GM12878 (cell line): Measurements from ENCODE around the gene P2RX7. TPM values are rescaled to one million over a fixed set of nuclear protein-coding genes. Genes with fewer than 3 reads are reported as not detected.

ENCODE experiments used
- ATAC-seq: fragments of 200-7000 bp; cut with Tn5 transposase; 3 replicates; pipeline ENCODE4 v1.9.1; 2020; ENCODE audit warnings: mild to moderate bottlenecking, moderate library complexity
- BruUV-seq: library from RNA; stranded (reverse); fragments of 400-500 nt; replicated peaks from 2 replicates; lab custom pipeline; 2021; lab: Mats Ljungman, UMichigan
- CTCF ChIA-PET: fragments of 300-600 bp; sonication (Branson Sonifier 250); formaldehyde crosslinking; extraction: SDS; loops from one replicate; lab custom pipeline; 2021; ENCODE audit warnings: inconsistent platforms; lab: Yijun Ruan, JAX
- POLR2A ChIA-PET: fragments of 350-600 bp; formaldehyde crosslinking; extraction: SDS; loops from one replicate; lab custom pipeline; 2021; ENCODE audit warnings: inconsistent platforms; lab: Charles Lee
- RAD21 ChIA-PET: fragments of 300-600 bp; sonication (Branson Sonifier 250); formaldehyde crosslinking; loops from one replicate; lab custom pipeline; 2023; ENCODE audit warnings: antibody characterized with exemption; ENCODE audit not compliant: unreplicated experiment; lab: Charles Lee
- SMC1A ChIA-PET: fragments of 300-600 bp; sonication (Branson Sonifier 250); formaldehyde crosslinking; loops from one replicate; lab custom pipeline; 2023; ENCODE audit not compliant: unreplicated experiment, uncharacterized antibody; lab: Charles Lee
- DNase-seq: peaks from one replicate; pipeline ENCODE4 v3.0.0-alpha.2; 2011; ENCODE audit warnings: low read depth, low spot score
- FAIRE-seq: peaks from 3 replicates; lab custom pipeline; 2011; peaks lifted over from hg19 to GRCh38; lab: Jason Lieb, UNC
- H2AFZ ChIP-seq: 2 replicates; pipeline ENCODE4 v1.6.0; 2011; ENCODE audit warnings: low read depth, low read length, control low read depth; ENCODE audit not compliant: control insufficient read depth
- H3K27ac ChIP-seq: 2 replicates; pipeline ENCODE4 v1.5.1; 2011; ENCODE audit warnings: control low read depth; ENCODE audit not compliant: control insufficient read depth, insufficient read depth
- H3K27me3 ChIP-seq, 2 experiments: replicated peaks in 1 of 2; 2 replicates each; pipeline versions ENCODE4 v1.6.0 to v1.6.1; 2011; ENCODE audit warnings: low read length in 1 of 2; ENCODE audit not compliant: control insufficient read depth in 2 of 2, insufficient read depth in 2 of 2
- H3K36me3 ChIP-seq, 2 experiments: 2 replicates each; pipeline ENCODE4 v1.5.1; 2011; ENCODE audit warnings: low read length in 1 of 2; ENCODE audit not compliant: control insufficient read depth in 2 of 2, insufficient read depth in 2 of 2
- H3K4me1 ChIP-seq: 2 replicates; pipeline ENCODE4 v1.6.1; 2011; ENCODE audit warnings: mild to moderate bottlenecking, low read length, moderate library complexity, mixed read lengths; ENCODE audit not compliant: control insufficient read depth, insufficient read depth
- H3K4me2 ChIP-seq: 2 replicates; pipeline ENCODE4 v1.6.0; 2011; ENCODE audit warnings: control low read depth; ENCODE audit not compliant: control insufficient read depth, insufficient read depth
- H3K4me3 ChIP-seq: fragments of 200-600 bp; sonication (generic); 2 replicates; pipeline ENCODE4 v1.5.1; 2016
- H3K79me2 ChIP-seq: 2 replicates; pipeline ENCODE4 v1.6.0; 2011; ENCODE audit warnings: low read length; ENCODE audit not compliant: control insufficient read depth, insufficient read depth
- H3K9ac ChIP-seq: 2 replicates; pipeline ENCODE4 v1.8.0; 2011; ENCODE audit warnings: low read length, control low read depth, mixed read lengths; ENCODE audit not compliant: control insufficient read depth, insufficient read depth
- H3K9me3 ChIP-seq: replicated peaks from 3 replicates; pipeline ENCODE4 v1.5.1; 2011; ENCODE audit warnings: mild to moderate bottlenecking, low read length; ENCODE audit not compliant: control insufficient read depth, insufficient read depth
- H4K20me1 ChIP-seq: 2 replicates; pipeline ENCODE4 v1.6.0; 2011; ENCODE audit not compliant: control insufficient read depth, insufficient read depth
- ASH2L ChIP-seq: fragments of 300-600, 200-600 bp; sonication (generic); IDR thresholded peaks from 2 replicates; pipeline ENCODE4 v1.6.1; 2017; ENCODE audit warnings: low read depth, mild to moderate bottlenecking, borderline replicate concordance
- HDAC2 ChIP-seq: fragments of 200-600 bp; sonication (generic); IDR thresholded peaks from 2 replicates; pipeline ENCODE4 v1.6.1; 2017
- HDGF ChIP-seq: fragments of 450-650 bp; IDR thresholded peaks from 2 replicates; pipeline ENCODE4 v1.6.1; 2016; ENCODE audit warnings: antibody characterized with exemption
- IRF5 ChIP-seq: fragments of 450-650 bp; IDR thresholded peaks from 2 replicates; pipeline ENCODE4 v1.6.1; 2017; ENCODE audit warnings: borderline replicate concordance
- KAT2A ChIP-seq: conservative IDR thresholded peaks from 2 replicates; pipeline ENCODE4 v1.6.1; 2011; ENCODE audit warnings: low read depth, low read length; ENCODE audit not compliant: control insufficient read depth
- MAX ChIP-seq: IDR thresholded peaks from 2 replicates; pipeline ENCODE4 v1.6.1; 2012; ENCODE audit warnings: low read depth, low read length, improper control_type of control experiment
- NFXL1 ChIP-seq: fragments of 450-650 bp; IDR thresholded peaks from 2 replicates; pipeline ENCODE4 v1.6.1; 2017; ENCODE audit warnings: antibody characterized with exemption, mild to moderate bottlenecking, borderline replicate concordance
- NR2F1 ChIP-seq: fragments of 450-650 bp; conservative IDR thresholded peaks from 2 replicates; pipeline ENCODE4 v1.6.1; 2017; ENCODE audit warnings: mild to moderate bottlenecking
- PML ChIP-seq: IDR thresholded peaks from 2 replicates; pipeline ENCODE4 v1.6.1; 2012; ENCODE audit warnings: low read length, inconsistent platforms
- SP1 ChIP-seq: IDR thresholded peaks from one replicate; pipeline ENCODE4 v1.6.1; 2011; ENCODE audit warnings: low read depth, low read length
- SREBF1 ChIP-seq: IDR thresholded peaks from 2 replicates; pipeline ENCODE4 v1.6.1; 2012; ENCODE audit warnings: mild to moderate bottlenecking, low read length
- TARDBP ChIP-seq: IDR thresholded peaks from 2 replicates; pipeline ENCODE4 v1.6.1; 2016; ENCODE audit warnings: borderline replicate concordance
- ZBTB11 ChIP-seq: fragments of 450-650 bp; formaldehyde crosslinking; IDR thresholded peaks from 2 replicates; pipeline ENCODE4 v1.5.0; 2022; ENCODE audit warnings: mild to moderate bottlenecking, missing genetic modification characterization
- WGBS: methylation state at CpG from one replicate; pipeline ENCODE4 v1.1.6; 2016; ENCODE audit warnings: low lambda C conversion rate; ENCODE audit not compliant: insufficient replicate concordance, insufficient coverage; ENCODE audit errors: missing lambda C conversion rate; 5-methylcytosine and 5-hydroxymethylcytosine counted together
- in situ Hi-C: fragments of 300-500 bp; cut with MboI; formaldehyde crosslinking; loops from 9 replicates; pipeline ENCODE4 v1.14.3; 2018; ENCODE audit warnings: mixed read lengths
- intact Hi-C: fragments of 100-400 bp; cut with micrococcal nuclease; formaldehyde crosslinking; loops from one replicate; pipeline ENCODE4 v1.14.2; 2022; ENCODE audit not compliant: unreplicated experiment
- polyA plus RNA-seq, 11 experiments: library from polyadenylated mRNA; depleted of rRNA in 4 of 11; unstranded in 6 of 11; stranded (reverse) in 5 of 11; fragments of >200 nt; fragmentation: Nextera tagmentation in 4 of 11; fragmentation: Illumina TruSeq in 1 of 11; extraction: Ambion mirVana in 4 of 11; extraction: Trizol in 1 of 11; gene quantifications; 1 replicate in 1 of 11; 2 replicates in 10 of 11; pipeline versions ENCODE4 v1.2.1 to v1.2.3, GENCODE V29; 2011 to 2016; ENCODE audit warnings: inconsistent platforms in 2 of 11, missing spikeins in 2 of 11, low read depth in 1 of 11
- total RNA-seq, 4 experiments: library from RNA; depleted of rRNA in 3 of 4; stranded (reverse); fragments of >200 nt in 3 of 4; fragmentation: Illumina TruSeq in 1 of 4; extraction: Trizol in 1 of 4; gene quantifications; 2 replicates each; pipeline versions ENCODE4 v1.2.1 to v1.2.3, GENCODE V29; 2013 to 2021

Gene P2RX7
- total and polyA plus RNA-seq, 10 of the 15 experiments (the other 5 are each of a cell fraction or from before 2014, with no cell fraction given): 0.74 to 2.6 (median 1.5) TPM

- TF ChIP-seq ZBTB11 (no peak), MAX (no peak), HDGF (no peak), NR2F1 (no peak), PML (no peak), SREBF1 (no peak)
These were observed 100.9 kb downstream of the P2RX7 start (continued) for GRCh38 chr12:121233628-121234020.

- intact Hi-C loops: no loop called here
- DNase-seq: no peak
- no TSS peak for BruUV-seq
- Histone ChIP-seq H4K20me1 (no peaks in the 10 kb centered on the region), H3K27me3 (no peaks in the 10 kb centered on the region), H3K4me2 (no peak overlapping the region), H3K36me3 (peaks cover 3 to 6% of the 10 kb centered on the region in 2 experiments; a peak in 3 of 4 replicates)
- 91% methylated on average over 9 of the region's 9 CpGs for WGBS
- no peak for TF ChIP-seq IRF5
- TF ChIP-seq ASH2L: no peak
- TF ChIP-seq TARDBP: no peak
- TF ChIP-seq SP1: no peak
- no peak for TF ChIP-seq KAT2A
- TF ChIP-seq HDAC2: no peak
- TF ChIP-seq NFXL1: no peak
- TF ChIP-seq, all 136 proteins: peak for 0
- ATAC-seq (no peak), FAIRE-seq (no peak)
- no peak overlapping the region for H3K27ac ChIP-seq
- H2AFZ ChIP-seq: no peak overlapping the region
- H3K9ac ChIP-seq: no peak overlapping the region
- in situ Hi-C loops: no loop called here
- ChIA-PET POLR2A (no interaction called here), RAD21 (no interaction called here), CTCF (interaction anchor here (0.7 kb wide), 1 partner anchor 77 kb away, joined by 4 read pairs; no protein-coding TSS in a partner anchor), SMC1A (no interaction called here)
- H3K4me3 ChIP-seq: no peak overlapping the region
- H3K4me1 ChIP-seq: peaks cover 14% of the 10 kb centered on the region
- no peaks in the 10 kb centered on the region for H3K9me3 ChIP-seq
- H3K79me2 ChIP-seq: no peaks in the 10 kb centered on the region
These were observed 104.1 kb downstream of the P2RX7 start for GRCh38 chr12:121236776-121237175.
